GM19351 (cell line): ENCODE data around the gene LCE1D.

ENCODE experiments used
- ATAC-seq: cut with Tn5 transposase; IDR thresholded peaks from one replicate; pipeline ENCODE4 v1.9.1; 2021; ENCODE audit warnings: mild to moderate bottlenecking, moderate library complexity; ENCODE audit not compliant: unreplicated experiment

The LCE1D gene

DNA sequence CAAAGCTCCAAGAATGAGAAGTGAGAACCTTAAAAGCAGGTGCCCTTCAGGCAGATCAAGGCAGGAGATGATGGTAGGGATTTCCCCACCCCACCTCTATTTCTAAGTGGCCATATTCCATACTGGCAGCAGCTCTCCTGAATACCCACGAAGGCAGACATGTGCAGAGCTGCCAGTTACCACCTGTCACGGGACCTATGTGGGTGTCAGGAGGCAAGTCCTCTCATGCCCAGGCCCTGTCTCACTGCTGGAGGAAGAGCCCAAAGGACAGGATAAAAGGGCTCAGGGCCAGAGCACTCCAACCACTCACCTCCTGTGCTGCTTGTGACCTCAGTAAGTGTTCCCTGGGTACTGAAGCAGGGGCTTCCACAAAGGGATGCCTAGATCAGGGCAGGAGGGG, 14.5 kb downstream of the LCE1D start:
- ATAC-seq = no peak

DNA sequence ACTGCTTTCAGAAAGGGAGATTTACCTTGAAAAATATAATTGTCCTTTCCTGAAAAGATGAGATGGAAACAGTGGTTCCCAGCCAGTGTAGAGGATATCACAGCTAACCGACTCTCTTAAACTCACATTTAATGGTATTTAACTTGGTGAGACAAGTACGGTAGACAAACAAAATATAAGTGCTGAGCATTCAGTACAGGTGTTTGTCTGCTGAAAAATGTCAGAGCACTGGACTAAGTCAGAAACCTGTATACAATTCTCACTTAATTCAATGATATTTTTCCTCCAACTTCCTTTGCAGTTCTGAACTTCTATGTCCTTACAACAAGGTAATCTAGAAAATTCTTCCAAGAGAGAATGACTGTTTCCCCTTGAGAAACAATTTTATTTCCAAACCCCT, 15.2 kb downstream of the LCE1D start, which contains the start of gene LCE1B:
Gene LCE1B, plus strand, starts transcription at position 301 of the 400 bp plus-strand sequence. CDS start 476 bp downstream, outside the sequence.
- no peak for ATAC-seq

DNA sequence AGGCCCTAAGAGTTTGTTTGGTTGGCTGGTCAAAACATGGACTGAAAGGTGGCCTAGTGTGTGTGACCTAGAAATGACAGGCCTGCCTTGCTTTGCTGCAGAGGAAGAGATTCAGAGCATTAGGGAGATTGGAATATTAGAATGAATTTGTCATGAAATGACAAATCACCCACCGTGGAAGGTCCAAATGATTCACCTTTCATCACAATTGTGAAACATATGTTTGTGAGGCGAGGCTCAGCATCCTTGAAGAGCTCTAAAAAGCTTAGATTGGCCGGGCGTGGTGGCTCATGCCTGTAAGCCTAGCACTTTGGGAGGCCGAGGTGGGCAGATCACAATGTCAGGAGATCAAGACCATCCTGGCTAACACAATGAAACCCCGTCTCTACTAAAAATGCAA, 20.8 kb downstream of the LCE1D start:
- no peak for ATAC-seq

DNA sequence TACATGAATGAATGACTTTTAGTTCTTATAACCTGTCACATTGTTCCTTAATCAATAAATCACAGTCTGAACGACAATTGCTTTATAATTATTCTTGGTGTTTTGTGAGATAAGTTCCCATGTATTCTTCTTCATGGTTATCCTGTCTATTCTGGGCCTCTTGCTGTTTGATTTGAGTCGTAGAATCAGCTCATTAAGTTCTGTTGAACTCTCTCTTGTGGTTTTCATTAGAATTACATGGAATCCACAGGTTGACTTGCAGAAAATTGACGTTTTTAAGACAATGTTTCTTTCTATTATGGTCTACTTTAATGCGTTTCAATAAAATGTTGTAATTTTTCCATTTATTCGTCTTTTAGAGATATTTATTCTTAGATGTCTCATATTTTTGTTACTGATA, 26.8 kb downstream of the LCE1D start:
- ATAC-seq = no peak

DNA sequence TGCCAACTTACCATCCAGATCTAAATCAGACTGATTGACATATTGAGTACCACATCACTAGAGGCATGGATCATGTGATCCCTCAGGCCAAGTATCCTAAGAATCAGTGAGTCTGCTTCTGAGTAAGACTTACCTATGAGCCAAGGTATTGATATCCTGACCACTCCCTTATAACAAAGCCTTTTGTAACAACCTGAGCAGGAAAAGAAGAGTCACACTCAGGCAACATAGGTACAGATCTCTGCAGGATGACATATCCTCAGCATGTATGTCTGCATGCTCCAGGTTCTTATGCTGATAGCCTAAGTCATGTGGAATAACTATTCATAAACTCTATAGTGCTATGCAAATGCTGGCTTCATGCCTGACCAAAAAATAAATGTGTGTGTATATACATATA, 28.4 kb downstream of the LCE1D start:
- no peak for ATAC-seq

DNA sequence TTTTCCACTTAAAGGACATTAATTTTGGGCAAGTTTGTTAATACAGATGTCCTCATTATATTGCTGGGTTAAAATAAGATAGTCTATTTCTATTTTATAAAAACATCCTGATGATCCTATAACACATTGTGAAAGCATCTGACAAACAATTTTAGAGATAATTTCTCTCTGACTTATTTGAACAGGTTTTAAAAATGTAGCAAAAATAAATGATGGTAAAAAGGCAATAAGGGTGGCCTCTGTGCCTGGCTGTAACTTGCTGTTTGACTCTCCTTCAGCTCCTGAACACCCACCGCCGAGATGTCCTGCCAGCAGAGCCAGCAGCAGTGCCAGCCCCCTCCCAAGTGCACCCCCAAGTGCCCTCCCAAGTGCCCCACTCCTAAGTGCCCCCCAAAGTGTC, 30.7 kb downstream of the LCE1D start, which contains the start of gene LCE1A:
Gene LCE1A, plus strand, starts transcription at position 301 of the 400 bp plus-strand sequence. Its CDS starts 0 bp downstream, at position 301.
- ATAC-seq = no peak

DNA sequence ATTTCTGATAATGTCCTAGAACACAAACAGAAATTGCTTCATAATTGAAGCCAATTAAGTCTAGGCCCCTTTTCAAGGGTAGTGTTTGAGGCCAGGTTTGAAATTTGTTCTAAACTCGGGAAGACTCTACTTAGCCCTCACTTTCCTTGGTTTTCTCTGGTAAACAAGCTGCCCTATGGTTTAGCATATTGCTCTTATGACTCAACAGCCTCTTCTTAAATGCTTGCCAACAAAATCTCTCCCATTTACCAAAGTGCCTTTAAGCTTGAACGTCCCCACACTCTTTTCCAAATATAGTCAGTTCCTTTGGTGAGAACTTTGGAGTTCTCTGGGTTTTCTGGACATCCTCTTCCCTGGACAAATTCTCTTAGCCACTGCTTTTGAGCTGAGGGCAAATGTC, 40.3 kb downstream of the LCE1D start:
- no peak for ATAC-seq

DNA sequence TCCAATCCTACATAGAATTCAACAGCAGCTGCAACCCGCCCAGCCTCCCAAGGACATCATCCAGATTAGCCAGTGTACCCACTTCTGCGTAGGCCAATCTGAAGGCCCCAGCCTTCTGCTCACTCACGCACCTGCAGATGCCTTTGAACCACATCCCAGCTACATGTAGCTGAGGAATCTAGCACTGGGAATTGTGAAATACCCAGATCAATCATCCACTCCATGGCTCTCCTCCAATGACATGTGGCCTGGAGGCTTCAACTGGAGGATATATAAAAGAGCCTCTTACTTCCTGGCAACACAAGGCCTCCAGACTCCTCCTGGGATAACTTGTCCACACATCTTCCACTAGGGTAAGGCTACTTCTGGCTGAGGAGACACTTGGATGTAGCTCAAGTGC, 46.0 kb downstream of the LCE1D start, which contains the start of gene LCE6A:
Gene LCE6A, plus strand, starts transcription at position 301 of the 400 bp plus-strand sequence. CDS start 665 bp downstream, outside the sequence.
- no peak for ATAC-seq
